Activated CD4-positive, CD25-positive, alpha-beta regulatory T cell (primary cell): ENCODE results near the gene ST14.
"Not testable (repeated sequence)": the region's sequence is repeated elsewhere in the genome, so short reads cannot be mapped to it uniquely, and the experiment has no call there.

Experiments
- DNase-seq, 4 experiments: peaks; one replicate each; lab custom pipeline; 2025; lab: John Stamatoyannopoulos, UW

The ST14 gene

DNA sequence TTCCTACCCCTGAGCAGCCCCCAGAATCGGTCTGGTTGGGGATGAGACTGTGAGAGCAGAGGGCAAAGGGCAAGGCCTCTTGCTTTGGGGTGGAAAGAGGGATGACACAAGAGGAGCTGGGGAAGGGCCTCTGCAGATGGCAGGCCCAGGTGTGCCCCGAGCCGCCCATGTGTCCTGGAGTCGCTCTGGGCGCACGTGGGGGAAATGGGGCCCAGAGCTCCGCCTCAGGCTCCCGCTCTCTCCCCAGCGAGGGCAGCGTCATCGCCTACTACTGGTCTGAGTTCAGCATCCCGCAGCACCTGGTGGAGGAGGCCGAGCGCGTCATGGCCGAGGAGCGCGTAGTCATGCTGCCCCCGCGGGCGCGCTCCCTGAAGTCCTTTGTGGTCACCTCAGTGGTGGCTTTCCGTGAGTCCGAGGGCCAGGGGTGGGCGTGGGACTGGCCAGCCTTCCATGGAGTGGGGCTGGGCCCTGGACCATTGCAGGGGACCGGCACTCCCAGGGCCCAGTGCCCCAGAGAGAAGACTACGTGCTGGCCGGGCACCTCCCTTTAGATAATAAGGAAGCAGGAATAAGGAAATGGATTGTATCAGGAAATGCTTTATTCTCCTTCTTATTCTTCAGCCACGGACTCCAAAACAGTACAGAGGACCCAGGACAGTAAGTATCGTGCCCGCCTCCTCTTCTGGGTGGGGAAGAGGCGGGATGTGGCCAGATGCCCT is 30.1 kb downstream of the ST14 start:
- no peak for DNase-seq

- no peak for DNase-seq
Measured at GRCh38 chr11:130190371-130190881, 30.8 kb downstream of the ST14 start.

DNA sequence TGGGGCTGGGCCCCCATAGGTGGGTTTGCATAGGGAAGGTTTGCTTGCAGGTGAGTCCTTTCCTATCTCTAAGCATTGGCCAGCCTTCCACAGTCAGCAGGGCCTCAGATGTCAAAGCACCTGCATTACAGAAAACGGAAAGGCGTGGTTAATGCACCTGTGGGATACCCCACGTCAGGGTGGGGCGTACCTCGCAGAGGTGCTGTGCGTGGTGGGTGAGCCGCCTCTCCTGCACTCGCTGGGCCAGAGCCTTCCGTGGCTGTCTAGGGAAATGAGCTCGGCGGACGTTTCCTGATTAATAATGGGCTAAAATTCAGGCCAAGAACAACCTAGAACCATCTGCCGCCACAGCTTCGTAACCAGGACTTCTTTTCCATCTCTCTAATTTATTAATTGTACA is 32.3 kb downstream of the ST14 start:
- DNase-seq: no peak

DNA sequence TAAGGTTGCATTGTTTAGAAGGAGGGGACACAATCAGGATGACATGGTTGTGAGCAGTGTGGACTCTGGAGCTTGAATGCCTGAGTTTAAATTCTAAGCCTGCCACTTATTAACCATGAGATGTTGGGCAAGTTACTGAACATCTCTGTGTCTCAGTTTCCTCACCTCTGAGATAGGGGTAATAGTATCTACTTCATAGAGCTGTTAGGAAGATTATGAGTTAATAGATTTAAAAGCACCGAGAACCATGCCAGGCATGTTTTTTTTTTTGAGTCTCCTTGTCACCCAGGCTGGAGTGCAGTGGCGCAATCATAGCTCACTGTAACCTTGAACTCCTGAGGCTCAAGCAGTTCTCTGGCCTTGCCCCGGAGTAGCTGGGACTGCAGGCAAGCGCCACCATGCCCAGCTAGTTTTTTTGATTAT is 33.3 kb downstream of the ST14 start:
- no peak for DNase-seq

DNA sequence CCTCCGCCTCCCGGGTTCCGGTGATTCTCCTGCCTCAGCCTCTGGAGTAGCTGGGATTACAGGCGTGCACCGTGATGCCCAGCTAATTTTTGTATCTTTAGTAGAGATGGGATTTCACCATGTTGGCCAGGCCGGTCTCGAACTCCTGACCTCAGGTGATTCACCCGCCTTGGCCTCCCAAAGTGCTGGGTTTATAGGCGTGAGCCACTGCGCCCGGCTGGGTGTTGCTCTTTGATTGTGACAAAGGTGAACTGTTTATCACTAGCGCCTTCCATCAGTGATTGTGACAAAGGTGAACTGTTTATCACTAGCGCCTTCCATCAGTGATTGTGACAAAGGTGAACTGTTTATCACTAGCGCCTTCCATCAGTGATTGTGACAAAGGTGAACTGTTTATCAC is 34.0 kb downstream of the ST14 start:
- not testable (repeated sequence) for DNase-seq

DNA sequence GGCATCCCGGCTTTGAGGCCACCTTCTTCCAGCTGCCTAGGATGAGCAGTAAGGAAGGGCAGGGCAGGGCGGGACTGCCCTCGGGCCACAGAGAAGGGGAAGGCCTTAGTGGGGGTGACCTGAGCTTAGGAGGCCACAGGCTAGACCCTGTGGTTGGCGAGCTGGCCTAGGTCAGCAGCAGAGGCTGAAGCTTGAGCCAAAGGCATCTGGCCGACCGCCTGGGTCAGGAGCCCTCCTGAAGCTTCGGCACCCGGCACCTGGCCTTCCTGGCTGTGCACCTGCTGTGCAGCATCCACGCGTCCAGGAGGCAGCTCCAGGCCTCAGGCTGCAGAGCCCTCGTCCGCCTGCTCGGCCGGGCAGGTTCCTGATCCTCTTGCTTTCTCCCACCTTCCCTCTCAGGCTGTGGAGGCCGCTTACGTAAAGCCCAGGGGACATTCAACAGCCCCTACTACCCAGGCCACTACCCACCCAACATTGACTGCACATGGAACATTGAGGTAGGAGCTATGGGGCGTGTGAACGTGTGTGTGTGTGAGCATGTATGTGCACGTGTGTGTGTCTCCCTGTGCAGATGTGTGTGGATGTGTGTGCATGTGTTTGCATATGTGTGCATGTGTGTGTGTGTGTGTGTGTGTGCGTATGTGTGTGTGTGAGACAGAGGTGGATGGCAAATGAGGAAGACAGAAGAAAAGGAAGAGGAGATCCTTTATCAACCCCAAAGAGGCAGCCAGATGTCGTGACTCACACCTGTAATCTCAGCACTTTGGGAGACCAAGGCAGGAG is 34.9 kb downstream of the ST14 start:
- no peak for DNase-seq

DNA sequence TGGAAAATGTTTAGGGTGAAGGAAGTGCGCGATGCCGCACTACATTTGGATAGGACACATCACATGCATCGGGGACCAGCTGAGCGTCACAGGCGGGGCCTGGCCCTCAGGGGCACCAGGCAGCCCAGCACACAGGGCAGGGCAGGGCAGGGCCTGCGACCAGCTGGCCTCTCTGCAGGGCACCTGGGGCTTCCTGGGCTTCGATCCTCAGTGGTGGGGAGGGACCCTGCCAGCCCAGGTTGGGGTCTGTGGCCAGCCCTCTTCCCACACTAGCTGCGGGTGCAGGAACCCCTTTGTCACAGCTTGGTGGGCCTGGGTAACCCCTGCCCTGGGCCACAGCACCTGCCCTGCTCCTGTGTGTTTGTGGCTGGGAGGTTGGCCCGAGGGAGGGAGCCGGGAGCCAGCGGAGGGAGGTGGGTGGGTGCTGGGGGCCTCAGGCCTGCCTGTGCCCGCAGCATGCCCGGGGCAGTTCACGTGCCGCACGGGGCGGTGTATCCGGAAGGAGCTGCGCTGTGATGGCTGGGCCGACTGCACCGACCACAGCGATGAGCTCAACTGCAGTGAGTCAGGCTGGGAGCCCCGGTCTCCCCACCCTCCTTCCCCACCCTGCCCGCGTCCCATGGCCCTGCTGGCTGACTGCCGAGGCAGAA is 37.9 kb downstream of the ST14 start:
- DNase-seq: no peak

- DNase-seq: no peak
Measured at GRCh38 chr11:130198292-130198691, 38.7 kb downstream of the ST14 start.

GRCh38 chr11:130198964-130199363 is 39.4 kb downstream of the ST14 start:
- DNase-seq: no peak

- no peak for DNase-seq
Measured at GRCh38 chr11:130199792-130200191, 40.2 kb downstream of the ST14 start.

- no peak for DNase-seq
Measured at GRCh38 chr11:130201026-130201425, 41.4 kb downstream of the ST14 start.

- no peak for DNase-seq
Measured at GRCh38 chr11:130202009-130202817, 42.6 kb downstream of the ST14 start.

- DNase-seq: no peak
Measured at GRCh38 chr11:130202818-130203689, 43.5 kb downstream of the ST14 start.

DNA sequence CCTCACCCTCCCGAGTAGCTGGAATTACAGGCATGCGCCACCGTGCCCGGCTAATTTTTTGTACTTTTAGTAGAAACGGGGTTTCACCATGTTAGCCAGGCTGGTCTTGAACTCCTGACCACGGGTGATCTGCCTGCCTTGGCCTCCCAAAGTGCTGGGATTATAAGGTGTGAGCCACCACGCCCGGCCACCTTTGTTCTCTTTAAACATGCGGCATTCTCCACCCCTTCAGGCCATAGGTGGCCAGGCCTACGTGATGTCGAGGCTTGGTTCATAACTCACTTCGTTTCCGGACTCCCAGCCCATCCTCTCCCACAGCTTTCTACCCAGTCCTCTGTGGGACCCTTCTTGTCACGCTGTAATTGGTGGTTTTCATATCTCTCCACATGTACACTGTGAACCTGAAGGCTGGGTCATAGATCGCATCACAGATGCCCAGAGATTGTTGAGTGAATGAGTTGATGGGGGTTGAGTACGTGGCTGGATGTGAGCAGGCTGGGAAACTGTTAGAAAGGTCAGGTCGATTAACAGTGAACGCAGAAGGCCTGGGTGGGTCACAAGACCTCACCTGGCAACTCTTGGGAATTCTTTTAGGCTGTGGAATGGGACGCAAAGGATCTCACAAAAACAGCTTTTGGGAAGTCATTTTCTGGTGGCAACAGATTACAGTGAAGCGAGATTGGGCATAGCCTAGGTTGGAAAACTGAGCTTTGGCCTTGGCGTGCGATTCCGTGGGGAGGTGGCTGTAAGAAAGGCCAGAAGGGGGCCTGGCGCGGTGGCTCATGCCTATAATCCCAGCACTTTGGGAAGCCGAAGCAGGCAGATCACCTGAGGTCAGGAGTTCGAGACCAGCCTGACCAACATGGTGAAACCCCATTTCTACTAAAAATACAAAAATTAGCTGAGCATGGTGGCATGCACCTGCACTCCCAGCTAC is 44.5 kb downstream of the ST14 start:
- DNase-seq: no peak

- no peak for DNase-seq
Measured at GRCh38 chr11:130204703-130205095, 45.1 kb downstream of the ST14 start.

GRCh38 chr11:130206141-130206540 is 46.6 kb downstream of the ST14 start:
- DNase-seq: no peak

DNA sequence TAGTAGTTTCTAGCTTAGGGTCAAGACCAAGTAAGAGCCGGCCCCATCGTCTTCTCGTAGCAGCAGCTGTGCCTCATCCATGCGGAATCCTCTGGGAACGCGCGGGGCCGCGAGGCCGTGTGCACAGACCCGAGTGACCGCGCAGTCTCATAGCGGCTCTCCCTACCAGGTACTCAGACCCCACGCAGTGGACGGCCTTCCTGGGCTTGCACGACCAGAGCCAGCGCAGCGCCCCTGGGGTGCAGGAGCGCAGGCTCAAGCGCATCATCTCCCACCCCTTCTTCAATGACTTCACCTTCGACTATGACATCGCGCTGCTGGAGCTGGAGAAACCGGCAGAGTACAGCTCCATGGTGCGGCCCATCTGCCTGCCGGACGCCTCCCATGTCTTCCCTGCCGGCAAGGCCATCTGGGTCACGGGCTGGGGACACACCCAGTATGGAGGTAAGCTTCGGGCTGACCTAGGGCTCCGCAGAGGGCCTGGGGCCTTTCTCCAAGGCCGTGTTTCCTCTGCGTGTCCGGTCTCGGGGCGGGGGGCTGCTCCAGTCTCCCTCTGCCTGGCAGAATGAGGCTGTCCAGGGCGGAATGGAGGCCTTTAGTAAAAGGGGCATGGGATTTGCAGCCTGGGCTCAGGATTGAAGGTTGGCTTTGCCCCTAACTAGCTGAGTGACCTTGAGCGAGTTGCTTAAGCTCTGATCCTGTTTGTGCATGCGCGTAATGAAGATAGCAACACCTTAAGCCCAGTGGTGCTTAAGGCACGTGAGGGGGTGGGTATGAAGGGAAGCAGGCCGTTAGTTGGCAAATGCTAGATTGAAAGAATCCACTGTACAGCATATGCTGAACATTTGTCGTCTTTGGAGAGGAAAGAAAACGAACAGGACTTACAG is 48.9 kb downstream of the ST14 start:
- no peak for DNase-seq

GRCh38 chr11:130209128-130209932 is 49.7 kb downstream of the ST14 start:
- DNase-seq: no peak
